Skeletal muscle tissue (tissue), 4 donors: ENCODE data around the gene KCNIP4. TPM values are rescaled to one million over a fixed set of nuclear protein-coding genes. Genes with fewer than 3 reads are reported as not detected.
"Not testable (repeated sequence)": the region's sequence is repeated elsewhere in the genome, so short reads cannot be mapped to it uniquely, and the experiment has no call there.

Experiments
- H3K27ac ChIP-seq: one replicate; pipeline ENCODE4 v1.7.0; 2013; ENCODE audit warnings: mild to moderate bottlenecking, low read depth, low read length, inconsistent platforms
- H3K27me3 ChIP-seq, 3 donors: one replicate each; pipeline ENCODE4 v1.7.0; 2013; ENCODE audit warnings: low read length in 3 of 3; ENCODE audit not compliant: control insufficient read depth in 3 of 3, insufficient read depth in 3 of 3
- H3K36me3 ChIP-seq, 3 donors: one replicate each; pipeline ENCODE4 v1.7.0; 2013; ENCODE audit warnings: low read length in 3 of 3; ENCODE audit not compliant: control insufficient read depth in 3 of 3, insufficient read depth in 3 of 3
- H3K4me1 ChIP-seq, 3 donors: one replicate each; pipeline ENCODE4 v1.7.0; 2013; ENCODE audit warnings: low read length in 3 of 3, mild to moderate bottlenecking in 3 of 3; ENCODE audit not compliant: control insufficient read depth in 3 of 3, insufficient read depth in 3 of 3
- H3K4me3 ChIP-seq, 3 donors: one replicate each; pipeline ENCODE4 v1.7.0; 2013; ENCODE audit warnings: low read length in 3 of 3
- H3K9ac ChIP-seq, 3 donors: one replicate each; pipeline ENCODE4 v1.7.0; 2013; ENCODE audit warnings: low read length in 3 of 3, mild to moderate bottlenecking in 3 of 3, moderate library complexity in 2 of 3, low read depth in 1 of 3
- H3K9me3 ChIP-seq, 3 donors: one replicate each; pipeline ENCODE4 v1.7.0; 2013; ENCODE audit warnings: low read length in 3 of 3; ENCODE audit not compliant: control insufficient read depth in 3 of 3
- total RNA-seq: library from RNA; depleted of rRNA; stranded (reverse); fragments of >200 nt; gene quantifications from one replicate; pipeline ENCODE4 v1.2.3, GENCODE V29; 2014
- donor health status: Osteomylitis.

Gene KCNIP4
- 0.52 TPM for total RNA-seq

GRCh38 chr4:21948347-21949072 is at the start of gene KCNIP4:
Gene KCNIP4, minus strand, starts transcription at chr4:21948772.
- Histone ChIP-seq H3K9ac (no peak within 1 kb of the TSS), H3K36me3 (no peaks in the 10 kb centered on the region), H3K27me3 (peaks cover 19 to 27% (median 23%) of the 10 kb centered on the region in 3 donors), H3K4me3 (peak within 1 kb of the TSS; percentile 9 to 45 (median 37)), H3K4me1 (no peaks in the 10 kb centered on the region), H3K27ac (no peak within 1 kb of the TSS), H3K9me3 (no peaks in the 10 kb centered on the region)

GRCh38 chr4:21996618-21997017 is 48.0 kb upstream of the KCNIP4 start:
- not testable (repeated sequence) for H3K4me1 ChIP-seq, H3K27me3 ChIP-seq, H3K9me3 ChIP-seq

DNA sequence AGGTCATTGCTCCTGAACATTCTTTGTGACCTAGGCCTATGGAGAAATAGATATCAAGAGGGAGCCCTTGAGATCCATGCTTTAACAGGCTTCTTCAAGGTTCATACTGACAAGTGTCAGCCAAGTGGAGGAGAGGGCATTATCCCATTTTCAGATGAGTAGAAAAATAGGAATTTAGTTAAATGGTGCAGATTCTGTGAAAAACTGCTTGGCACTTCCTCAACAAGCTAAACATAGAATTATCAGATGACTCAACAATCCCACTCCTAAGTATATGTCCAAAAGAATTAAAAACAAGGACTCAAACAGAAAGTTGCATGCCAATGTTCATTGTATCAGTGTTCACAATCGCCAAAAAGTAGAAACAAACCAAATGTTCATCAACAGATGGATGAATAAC is 43.8 kb upstream of the KCNIP4 start:
- Histone ChIP-seq H3K9ac (no peak overlapping the region), H3K27ac (no peak overlapping the region)

More at GRCh38 chr4:21996618-21997017, 48.0 kb upstream of the KCNIP4 start:
- H3K4me3 ChIP-seq, H3K36me3 ChIP-seq, H3K9ac ChIP-seq, H3K27ac ChIP-seq: not testable (repeated sequence)

GRCh38 chr4:21991562-21991961 is 43.0 kb upstream of the KCNIP4 start:
- no peak overlapping the region for H3K27ac ChIP-seq
- no peaks in the 10 kb centered on the region for H3K9me3 ChIP-seq

More for the DNA sequence above, 43.8 kb upstream of the KCNIP4 start:
- H3K27me3 ChIP-seq = no peaks in the 10 kb centered on the region
- no peak overlapping the region for H3K4me3 ChIP-seq
- no peaks in the 10 kb centered on the region for H3K36me3 ChIP-seq
- H3K9me3 ChIP-seq = no peaks in the 10 kb centered on the region
- no peaks in the 10 kb centered on the region for H3K4me1 ChIP-seq

DNA sequence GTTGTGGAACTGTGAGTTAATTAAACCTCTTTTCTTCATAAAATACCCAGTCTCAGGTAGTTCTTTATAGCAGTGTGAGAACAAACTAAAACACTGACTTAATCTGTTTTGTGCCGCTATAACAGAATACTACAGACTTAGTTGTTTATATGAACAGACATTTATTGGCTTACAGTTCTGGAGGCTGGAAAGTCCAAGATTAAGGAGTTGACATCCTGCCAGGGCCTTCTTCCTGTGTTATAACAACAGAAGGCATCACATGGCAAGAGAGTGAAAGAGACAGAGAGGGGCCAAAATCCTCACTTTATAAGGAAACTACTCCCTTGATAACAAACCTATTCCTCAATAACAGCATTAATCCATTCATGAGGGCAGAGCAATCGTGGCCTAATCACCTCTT is 42.5 kb upstream of the KCNIP4 start:
- H3K36me3 ChIP-seq = no peaks in the 10 kb centered on the region
- no peak overlapping the region for H3K9ac ChIP-seq
- H3K9me3 ChIP-seq = no peaks in the 10 kb centered on the region
- H3K4me1 ChIP-seq = no peaks in the 10 kb centered on the region
- H3K27ac ChIP-seq = no peak overlapping the region
- H3K27me3 ChIP-seq = no peaks in the 10 kb centered on the region
- no peak overlapping the region for H3K4me3 ChIP-seq

More at GRCh38 chr4:21991562-21991961, 43.0 kb upstream of the KCNIP4 start:
- H3K4me3 ChIP-seq = no peak overlapping the region
- no peaks in the 10 kb centered on the region for H3K36me3 ChIP-seq
- H3K4me1 ChIP-seq = no peaks in the 10 kb centered on the region
- no peak overlapping the region for H3K9ac ChIP-seq
- H3K27me3 ChIP-seq = no peaks in the 10 kb centered on the region

DNA sequence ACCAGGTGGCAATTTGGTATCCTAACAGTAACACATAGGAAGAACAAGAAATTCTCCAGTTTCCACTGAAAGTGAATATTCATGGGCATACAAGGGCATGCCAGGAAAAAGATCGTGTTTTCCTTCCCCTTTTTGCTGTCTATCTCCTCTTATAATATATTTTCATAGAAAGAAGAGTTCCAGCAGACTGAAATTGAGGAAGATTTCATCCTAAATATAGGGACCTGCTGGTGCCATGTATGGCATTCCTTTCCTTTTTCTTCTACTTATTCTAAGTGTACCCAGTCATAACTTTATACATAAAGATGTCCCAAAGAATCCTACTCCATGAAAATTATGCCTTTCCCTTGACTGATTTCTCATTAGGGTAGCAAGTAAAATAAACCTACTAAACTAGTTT is 40.8 kb upstream of the KCNIP4 start:
- H3K36me3 ChIP-seq = no peaks in the 10 kb centered on the region
- no peak overlapping the region for H3K9ac ChIP-seq
- H3K4me1 ChIP-seq = no peaks in the 10 kb centered on the region
- H3K4me3 ChIP-seq = no peak overlapping the region
- H3K27me3 ChIP-seq = no peaks in the 10 kb centered on the region
- H3K9me3 ChIP-seq = no peaks in the 10 kb centered on the region
- H3K27ac ChIP-seq = no peak overlapping the region

GRCh38 chr4:21986307-21986706 is 37.7 kb upstream of the KCNIP4 start:
- Histone ChIP-seq H3K27me3 (no peaks in the 10 kb centered on the region), H3K9me3 (no peaks in the 10 kb centered on the region), H3K4me3 (no peak overlapping the region), H3K4me1 (no peaks in the 10 kb centered on the region), H3K27ac (no peak overlapping the region), H3K36me3 (no peaks in the 10 kb centered on the region), H3K9ac (no peak overlapping the region)

- Histone ChIP-seq H3K27me3 (no peaks in the 10 kb centered on the region), H3K27ac (no peak overlapping the region), H3K9me3 (no peaks in the 10 kb centered on the region)
Observed at GRCh38 chr4:21982087-21982486, 33.5 kb upstream of the KCNIP4 start.

DNA sequence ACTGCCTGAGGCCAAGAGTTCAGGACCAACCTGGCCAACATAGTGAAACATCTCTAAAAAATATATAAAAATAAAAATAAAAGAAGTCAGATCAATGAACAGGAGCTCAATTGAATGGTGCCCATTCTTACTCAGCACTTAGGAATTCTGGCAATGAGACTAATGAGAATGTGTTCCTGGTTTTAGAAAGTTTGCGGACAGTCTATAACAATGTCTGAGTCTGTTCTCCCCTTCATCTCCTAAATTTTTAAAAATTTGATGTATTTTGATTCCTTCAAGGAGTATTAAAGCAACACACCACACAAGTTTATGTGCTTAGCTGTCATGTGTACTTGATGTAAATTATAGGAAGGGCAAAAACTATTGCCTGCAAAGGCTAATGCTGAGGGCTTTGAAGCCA is 30.6 kb upstream of the KCNIP4 start:
- H3K9ac ChIP-seq = no peak overlapping the region
- no peaks in the 10 kb centered on the region for H3K36me3 ChIP-seq

More at GRCh38 chr4:21982087-21982486, 33.5 kb upstream of the KCNIP4 start:
- Histone ChIP-seq H3K4me1 (no peaks in the 10 kb centered on the region), H3K36me3 (no peaks in the 10 kb centered on the region), H3K4me3 (no peak overlapping the region), H3K9ac (no peak overlapping the region)

GRCh38 chr4:21976166-21976565 is 27.6 kb upstream of the KCNIP4 start:
- no peak overlapping the region for H3K4me3 ChIP-seq
- no peaks in the 10 kb centered on the region for H3K9me3 ChIP-seq
- no peaks in the 10 kb centered on the region for H3K4me1 ChIP-seq
- no peak overlapping the region for H3K27ac ChIP-seq
- no peaks in the 10 kb centered on the region for H3K27me3 ChIP-seq
- no peak overlapping the region for H3K9ac ChIP-seq
- no peaks in the 10 kb centered on the region for H3K36me3 ChIP-seq

More for the DNA sequence above, 30.6 kb upstream of the KCNIP4 start:
- H3K27me3 ChIP-seq = no peaks in the 10 kb centered on the region
- H3K9me3 ChIP-seq = no peaks in the 10 kb centered on the region
- no peaks in the 10 kb centered on the region for H3K4me1 ChIP-seq
- no peak overlapping the region for H3K27ac ChIP-seq
- no peak overlapping the region for H3K4me3 ChIP-seq
